SW480 (cell line): ENCODE results near the gene YTHDF1.
A peak's percentile ranks its signal among the peaks of the same experiment; 100 is the strongest.
"Not testable (repeated sequence)": the region's sequence is repeated elsewhere in the genome, so short reads cannot be mapped to it uniquely, and the experiment has no call there.

Experiments
- DNase-seq: peaks from one replicate; pipeline ENCODE4 v3.0.0-alpha.2; 2016; ENCODE audit warnings: low spot score

The YTHDF1 gene

DNA sequence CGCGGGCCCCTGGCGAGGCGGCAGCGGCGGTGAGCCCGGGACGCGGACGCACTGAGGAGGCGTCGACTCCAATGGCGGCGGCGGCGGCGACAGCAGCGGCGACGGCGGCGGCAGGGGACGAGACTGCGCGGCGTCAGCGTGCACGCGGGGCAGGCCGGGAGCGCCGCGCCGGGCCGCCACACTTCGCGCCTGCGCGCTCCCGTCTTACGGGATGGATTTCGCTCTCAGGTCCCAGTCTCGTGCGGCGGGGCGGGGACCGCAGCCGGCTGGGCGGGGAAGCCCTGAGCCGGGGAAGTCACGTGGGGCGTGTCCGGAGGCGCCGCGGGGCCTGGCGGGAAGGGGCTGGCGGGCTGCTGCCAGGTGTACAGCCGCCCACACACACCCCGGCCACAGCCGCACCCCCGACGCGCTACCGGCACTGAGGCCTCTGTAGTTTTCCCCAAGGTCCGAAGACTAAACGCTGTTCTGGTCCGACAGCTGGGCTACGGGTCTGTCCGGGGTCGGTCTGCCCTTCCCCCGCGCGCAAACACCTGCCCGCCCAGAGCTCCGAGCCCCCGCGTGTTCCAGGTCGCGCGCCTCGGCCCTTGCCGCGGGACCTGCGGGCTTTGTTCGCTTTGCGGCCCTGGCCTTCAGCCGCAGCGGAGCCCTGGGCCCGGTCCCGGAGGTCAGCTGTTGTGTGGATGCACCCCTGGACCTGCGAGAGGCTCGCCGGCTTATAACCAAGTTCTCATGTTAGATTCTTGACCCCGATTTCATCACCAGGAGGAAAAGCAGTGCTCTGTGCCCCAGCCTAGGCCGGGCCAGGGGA is at the start of gene YTHDF1:
TSS of gene YTHDF1 (minus strand) at position 91 of the 808 bp plus-strand sequence. CDS start 239 bp downstream, outside the sequence.
- peak; percentile 99 for DNase-seq

DNA sequence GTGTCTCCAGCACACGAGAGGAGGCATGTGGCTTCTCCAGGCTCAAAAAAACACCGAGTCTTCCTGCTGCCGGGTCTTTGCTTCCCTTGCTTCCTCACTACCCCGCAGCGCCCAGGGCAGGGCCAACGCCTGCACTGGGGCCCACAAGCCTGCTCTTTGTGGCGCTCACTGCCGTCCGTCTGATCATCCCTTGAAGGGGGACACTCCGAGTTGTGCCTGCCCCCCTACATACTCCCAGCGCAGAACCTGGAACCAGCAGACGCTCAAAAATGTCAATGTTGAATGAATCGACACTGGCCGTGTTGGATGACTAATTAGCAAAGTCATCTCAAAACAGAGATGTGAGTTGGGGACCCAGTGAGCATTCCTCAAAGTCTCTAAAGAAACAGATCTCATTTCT is 48.6 kb upstream of the YTHDF1 start:
- no peak for DNase-seq

DNA sequence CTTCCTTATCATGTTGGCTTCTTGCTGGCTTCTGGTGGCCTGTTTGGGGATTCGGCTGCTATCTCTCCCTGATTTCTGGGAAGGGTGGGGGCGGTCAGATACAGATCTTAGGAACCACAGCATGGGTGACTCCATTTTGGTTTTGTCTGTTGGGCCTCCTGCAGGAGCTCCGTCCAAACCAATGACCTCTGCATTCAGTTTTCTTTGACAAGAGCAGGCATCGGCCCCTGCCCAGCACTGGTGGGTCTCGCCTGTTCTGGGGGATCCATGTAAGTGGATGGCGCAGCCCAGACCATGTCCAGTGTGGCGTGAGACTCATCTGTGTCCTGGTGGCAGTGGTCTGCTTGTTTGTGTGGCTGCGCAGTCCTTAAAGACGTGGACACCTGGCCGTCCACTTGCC is 48.1 kb upstream of the YTHDF1 start:
- DNase-seq, result no peak

DNA sequence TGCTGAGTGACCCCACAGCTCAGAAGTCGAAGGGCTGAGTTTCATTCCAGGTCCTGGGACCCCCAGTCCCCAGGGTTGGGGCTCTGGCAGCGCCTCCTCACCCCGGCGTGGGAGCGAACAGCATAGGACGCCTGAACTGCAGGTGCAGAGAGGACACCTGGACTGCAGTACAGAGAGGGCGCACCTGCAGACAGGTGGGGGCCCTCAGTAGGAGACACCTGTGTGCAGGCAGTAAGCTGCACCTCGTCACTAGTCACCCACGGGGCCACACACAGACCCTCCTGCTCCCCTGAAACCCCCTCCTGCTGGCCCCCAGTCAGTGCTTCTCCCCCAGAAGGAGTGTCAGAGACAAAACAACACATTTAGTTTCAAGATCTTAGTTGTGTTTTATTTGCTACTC is 46.9 kb upstream of the YTHDF1 start:
- DNase-seq, result no peak

DNA sequence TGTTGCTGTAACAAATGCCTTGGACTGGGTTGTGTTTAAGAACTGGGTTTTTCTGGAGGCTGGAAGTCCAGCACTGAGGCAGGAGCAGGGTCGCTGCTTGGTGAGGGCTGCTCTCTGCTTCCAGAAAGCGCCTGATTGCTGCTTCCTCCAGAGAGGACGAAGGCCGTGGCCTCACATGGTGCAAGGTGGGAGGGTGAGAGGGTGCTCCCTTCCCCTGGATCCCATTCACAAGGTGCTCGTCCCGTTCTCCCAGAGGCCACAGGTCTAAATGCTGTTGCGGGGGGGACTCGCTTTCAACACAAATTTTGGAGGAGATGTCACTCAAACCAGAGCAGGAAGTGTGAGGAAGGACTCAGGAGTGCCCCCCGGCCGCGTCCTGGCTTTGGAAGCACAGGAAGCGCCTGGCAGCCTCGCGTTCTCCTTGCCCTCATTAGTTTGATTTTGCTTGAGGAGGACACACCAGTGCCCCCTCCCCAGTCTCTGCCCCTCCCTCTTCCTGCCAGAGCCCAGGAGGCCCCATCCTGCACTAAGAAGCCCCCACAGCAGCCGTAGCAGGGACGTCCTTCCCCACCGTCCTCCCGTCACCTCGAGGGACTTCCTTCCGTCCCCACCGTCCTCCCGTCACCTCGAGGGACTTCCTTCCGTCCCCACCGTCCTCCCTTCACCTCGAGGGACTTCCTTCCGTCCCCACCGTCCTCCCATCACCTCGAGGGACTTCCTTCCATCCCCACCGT is 46.0 kb upstream of the YTHDF1 start:
- no peak for DNase-seq

DNA sequence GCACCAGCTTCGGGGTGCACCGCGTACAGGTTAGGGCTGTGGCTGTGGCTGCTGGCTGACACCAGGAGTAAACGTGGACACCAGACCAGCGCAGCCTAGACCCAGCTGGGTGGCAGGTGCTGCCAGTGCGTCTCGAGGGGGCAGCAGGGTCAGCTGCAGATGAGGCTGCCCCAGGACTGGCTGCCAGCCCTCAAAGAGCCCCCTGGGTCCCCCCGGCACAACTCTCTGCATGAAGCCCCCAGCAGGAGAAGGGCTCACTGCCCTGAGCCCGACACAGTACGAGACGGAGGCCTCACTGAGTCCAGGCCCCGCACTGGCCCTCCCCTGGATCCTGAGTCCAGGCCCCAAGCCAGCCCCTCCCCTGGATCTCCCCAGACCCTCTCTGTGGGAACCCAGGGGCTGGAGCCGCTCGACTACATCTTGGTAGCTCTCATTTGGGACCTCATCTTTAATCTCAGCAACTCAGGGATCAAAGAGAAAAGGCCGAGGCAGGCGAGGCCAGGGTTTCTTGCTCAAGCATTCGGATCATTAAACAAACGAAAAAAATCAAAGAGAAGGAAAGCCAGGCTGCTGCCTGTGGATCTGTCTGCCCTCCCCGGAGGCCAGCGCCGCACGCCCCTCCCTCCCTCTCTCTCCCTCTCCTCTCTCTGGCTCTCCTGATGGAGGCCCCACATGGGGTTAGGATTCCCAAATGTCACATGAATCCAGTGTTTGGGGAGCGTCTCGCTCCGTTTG is 45.3 kb upstream of the YTHDF1 start:
- no peak for DNase-seq

DNA sequence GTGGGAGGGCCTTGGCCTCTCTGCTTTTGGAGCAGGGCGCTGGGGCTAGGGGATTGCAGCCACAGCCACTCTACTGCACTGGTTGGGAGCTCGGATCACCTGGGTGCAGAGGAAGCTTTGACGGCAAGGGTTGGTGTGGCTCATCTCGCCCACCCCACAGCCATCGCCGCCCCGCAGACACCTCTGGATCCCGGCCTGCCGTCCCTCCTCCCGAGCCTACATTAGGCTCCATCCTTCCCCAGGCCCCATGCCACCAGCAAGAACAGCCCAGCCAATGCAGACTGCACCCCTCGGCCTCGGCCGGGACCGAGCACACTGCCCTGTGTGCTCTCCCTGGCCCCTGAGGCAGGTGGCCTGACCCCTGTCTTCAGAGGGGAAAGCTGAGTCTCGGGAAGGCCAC is 44.6 kb upstream of the YTHDF1 start:
- no peak for DNase-seq

DNA sequence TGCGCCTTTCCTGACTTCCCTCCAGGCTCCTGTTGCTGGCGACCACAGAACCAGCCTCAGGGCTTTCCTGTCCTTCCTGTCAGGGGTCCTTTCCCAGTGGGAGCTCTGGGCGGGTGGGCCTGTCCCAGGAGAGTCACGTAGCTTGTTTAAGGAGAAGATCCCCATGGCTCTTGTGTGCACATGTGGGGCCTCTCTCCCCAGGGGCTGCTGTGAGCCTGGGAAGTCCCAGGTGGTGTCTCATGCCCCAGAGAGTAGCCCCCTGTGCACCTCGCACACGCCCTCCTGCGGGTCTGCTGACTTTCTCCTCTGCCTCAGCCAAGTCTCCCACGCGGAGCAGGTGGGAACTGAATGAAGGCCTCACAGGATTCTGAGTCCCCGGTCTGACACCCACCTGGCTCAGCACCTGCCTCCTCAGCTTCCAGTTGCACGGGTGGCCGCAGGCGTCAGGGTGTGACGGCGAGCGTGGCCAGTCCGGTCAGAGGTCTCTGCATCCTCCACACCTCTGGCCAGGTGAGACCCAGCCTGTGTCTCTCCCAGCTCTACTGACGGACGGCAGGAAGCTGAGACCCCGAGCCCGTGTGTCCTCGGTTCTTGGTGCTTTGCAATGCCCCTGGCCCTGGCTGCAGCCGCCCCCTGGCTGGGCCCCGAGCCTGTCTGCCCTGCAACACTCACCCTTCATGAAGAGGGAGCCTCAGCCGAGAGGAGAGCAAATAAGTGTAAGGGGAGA is 44.0 kb upstream of the YTHDF1 start:
- DNase-seq, result no peak

DNA sequence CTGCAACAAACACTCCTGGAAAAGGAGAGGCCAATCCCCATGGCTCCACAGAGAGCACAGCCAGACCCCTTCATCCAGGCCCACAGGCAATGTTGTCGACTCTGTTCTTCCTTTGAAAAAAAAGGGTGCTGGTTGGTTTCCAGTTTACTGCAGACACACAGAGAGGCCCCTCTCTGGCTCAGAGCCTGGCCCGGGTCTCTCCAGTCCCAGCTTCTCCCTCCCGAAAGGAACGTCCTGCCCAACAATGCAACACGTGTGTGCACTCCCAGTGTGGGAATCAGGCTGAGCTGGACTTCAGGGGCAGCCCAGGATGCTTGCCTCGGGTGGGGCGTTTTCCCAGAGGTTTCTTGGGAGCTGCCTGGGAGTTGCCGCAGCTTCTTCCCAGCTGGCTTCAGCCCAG is 42.9 kb upstream of the YTHDF1 start:
- no peak for DNase-seq

DNA sequence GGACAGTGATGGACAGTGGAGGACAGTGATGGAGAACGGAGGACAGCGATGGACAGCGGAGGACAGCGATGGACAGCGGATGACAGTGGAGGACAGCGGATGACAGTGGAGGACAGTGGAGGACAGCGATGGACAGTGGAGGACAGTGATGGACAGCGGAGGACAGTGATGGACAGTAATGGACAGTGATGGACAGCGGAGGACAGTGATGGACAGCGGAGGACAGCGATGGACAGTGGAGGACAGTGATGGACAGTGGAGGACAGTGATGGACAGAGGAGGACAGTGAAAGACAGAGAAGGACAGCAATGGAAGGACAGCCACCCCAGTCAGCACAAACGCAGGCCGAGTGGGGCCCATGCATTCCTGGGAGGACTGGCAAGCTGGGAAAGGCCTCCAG is 41.7 kb upstream of the YTHDF1 start:
- no peak for DNase-seq

DNA sequence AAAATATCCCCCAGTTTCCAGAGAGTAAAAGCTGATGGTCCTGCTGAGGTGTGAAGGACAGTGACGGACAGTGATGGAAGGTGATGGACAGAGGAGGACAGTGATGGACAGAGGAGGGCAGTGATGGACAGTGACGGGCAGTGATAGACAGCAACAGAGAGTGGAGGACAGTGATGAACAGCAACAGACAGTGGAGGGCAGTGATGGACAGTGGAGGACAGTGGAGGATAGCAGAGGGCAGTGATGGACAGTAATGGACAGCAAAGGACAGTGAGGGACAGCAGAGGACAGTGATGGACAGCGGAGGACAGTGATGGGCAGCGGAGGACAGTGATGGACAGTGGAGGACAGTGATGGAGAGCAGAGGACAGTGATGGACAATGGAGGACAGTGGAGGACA is 41.0 kb upstream of the YTHDF1 start:
- DNase-seq, result no peak

DNA sequence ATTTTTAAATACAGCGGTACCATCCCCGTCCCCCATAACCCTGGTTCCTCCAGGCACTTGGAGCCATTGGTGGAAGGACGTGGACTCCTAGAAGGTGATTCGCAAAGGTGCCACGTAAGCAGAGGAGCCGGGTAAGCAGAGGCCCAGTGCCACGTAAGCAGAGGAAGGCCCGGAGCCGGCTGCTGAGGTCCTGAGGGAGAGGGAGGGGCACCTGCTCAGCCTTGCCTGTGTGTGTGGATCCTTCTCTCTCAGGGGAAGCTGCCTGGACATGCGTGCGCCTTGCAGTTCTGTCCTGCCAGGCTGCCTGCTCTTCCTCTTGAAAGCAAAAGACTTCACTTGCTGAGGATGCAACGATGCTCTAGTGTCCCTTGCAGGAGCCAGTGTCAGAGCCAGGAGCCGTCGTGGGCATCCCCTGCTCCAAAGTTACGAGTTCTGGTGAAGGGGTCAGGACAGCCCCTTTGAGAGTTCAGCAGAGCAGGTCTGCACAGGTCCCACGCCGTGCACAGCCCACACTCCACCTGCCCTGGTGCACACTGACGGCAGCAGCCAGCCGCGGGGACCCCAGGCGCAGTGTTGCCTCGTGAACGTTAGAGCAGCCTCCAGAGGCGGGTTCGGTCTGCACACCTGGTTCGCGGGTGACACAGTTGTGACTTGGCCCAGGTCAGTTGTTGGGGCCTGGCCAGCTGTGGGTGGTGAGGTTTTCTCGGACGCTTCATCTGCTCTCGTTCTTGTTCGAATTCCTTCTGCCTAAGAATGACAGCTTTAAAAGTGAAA is 40.2 kb upstream of the YTHDF1 start:
- DNase-seq, result no peak

DNA sequence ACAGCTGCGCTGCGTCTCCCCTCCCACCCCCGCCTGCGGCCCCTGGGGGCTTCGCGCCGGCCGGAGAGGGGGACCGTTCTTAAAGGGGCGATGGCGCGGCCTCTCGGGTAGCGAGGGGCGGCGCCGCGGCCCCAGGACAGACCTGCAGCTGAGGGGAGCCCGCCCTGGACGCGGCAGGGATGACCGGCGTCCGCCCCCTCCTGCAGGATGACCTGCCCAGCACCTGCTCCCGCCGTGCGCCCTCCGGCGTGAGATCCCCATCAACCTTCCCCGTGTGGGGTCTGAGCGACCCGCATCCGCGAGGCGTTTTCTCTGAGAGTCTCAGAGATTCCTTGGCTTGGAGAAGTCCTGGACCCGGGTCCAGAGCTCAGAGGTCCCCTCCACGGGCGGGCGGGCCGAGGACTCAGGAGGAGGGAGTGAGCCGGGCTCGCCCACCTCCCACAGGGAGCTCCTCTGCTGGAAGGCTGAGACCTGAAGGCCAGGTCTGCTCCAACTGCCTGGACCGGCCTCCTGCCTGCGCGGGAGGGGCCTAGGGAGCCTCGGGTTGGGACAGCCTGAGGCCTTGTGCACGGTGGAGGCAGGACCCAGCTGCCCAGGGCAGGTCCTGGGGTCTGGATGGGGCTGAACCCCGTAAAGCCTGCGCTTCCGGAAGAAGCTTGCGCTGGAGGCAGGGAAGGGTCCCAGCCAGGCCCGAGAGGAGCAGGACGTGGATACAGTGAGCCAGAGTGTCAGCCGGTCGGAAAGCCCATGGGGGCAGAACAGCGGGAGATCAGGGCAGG is 38.9 kb upstream of the YTHDF1 start:
- DNase-seq, result no peak

DNA sequence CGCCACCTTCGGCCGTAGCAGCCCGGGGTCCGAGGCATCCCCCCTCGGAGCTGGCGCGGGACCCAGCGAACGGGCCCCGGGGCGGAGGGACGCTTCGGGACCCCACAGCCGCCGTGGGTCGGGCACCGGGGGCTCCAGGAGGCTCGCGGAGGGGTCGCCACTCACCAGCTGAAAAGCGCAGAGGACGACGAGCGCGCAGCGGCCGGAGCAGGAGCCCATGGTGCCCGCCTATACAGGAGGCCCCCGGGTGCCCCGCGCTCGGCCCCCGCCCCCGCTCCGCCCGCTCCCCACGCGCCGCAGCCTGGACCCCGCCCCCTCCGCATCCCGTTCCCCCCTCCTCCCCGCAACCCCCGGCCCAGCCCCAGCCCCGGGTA is 38.3 kb upstream of the YTHDF1 start, which contains the start of gene NKAIN4:
TSS of gene NKAIN4 (minus strand) at position 232 of the 374 bp plus-strand sequence. CDS start at position 219, 13 bp downstream.
- DNase-seq, result no peak

DNA sequence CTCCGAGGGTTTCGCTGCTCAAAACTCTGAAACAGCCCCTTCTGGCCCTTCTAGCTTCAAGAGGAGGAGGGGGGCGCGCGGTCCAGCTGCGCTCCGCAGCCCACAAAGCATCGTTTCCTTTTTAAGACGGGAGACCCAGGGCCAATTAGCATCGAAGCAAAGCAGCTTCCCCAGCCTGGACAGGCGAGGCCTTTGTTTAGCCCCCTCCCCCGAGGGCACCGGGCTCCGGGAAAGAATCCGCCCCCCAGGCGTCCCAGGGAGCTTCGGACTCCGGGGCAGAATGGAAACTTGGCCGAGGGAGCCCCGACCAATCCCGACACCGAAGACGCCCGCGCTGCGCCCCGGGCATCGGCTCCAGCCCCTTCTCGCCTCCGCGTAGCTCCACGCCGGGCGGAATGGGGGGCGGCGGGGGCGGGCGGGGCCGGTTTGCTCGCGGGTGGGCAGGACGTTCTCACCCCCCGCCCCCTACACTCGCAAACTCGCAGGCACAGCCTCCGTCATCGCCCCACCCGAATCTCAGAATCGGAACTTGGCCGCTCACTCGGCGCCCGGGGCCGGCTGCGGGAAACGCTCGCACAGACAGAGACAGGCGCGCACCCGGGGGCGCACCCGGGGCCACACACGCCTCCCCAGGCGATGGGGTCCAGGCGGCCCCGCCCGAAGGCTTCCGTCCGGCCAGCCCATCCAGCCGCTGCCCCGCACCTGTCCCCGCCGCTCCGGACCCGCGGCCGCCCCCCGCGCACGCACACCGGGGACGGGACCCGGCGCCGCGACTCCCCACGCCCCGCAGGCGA is 37.7 kb upstream of the YTHDF1 start:
- no peak for DNase-seq

DNA sequence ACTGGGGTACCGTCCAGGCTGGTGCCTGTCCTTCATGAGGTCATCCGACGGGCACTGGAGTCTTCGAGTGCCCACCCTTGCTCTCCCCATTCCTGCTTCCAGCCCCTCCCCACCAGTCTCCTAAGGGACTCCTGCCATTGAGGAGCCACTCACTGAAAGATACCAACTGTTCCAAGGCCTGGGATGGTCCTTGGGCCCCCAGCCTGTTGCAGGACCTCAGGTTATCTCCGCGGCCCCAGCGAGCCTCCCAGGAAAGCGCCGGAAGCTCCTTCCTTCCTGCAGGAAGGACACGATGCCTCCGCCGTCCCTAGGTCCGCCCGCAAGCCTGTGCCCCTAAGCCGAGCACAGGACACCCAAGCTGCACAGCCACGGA is 37.1 kb upstream of the YTHDF1 start:
- DNase-seq, result no peak

DNA sequence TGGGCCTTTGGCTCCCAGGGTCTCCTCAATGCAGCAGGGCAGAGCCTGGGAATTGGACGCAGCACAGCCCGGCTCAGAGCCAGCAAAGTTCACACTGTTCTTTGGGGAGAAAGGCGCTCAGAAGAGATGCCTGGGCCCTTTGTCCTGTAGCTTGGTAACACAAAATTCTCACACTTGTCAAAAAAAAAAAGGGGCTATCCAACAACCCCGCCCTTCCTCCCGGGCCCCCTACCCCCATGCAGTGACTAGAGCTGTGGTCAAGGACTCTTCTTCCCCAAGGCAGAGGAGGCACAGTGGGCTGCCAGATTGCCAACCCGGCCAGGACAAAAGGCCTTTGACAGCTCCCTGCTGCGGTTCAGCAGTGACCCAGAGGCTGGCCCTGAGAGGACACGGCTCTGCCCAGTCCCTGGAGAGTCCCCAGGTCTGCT is 36.4 kb upstream of the YTHDF1 start:
- no peak for DNase-seq

DNA sequence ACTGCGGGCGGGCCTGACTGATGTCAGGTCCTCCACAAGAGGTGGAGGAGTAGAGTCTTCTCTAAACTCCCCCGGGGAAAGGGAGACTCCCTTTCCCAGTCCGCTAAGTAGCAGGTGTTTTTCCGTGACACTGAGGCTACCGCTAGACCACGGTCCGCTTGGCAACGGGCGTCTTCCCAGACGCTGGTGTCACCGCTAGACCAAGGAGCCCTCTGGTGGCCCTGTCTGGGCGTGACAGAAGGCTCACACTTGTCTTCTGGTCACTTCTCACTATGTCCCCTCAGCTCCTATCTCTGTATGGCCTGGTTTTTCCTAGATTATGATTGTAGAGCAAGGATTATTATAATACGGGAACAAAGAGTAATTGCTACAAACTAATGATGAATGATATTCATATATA is 35.4 kb upstream of the YTHDF1 start:
- not testable (repeated sequence) for DNase-seq

DNA sequence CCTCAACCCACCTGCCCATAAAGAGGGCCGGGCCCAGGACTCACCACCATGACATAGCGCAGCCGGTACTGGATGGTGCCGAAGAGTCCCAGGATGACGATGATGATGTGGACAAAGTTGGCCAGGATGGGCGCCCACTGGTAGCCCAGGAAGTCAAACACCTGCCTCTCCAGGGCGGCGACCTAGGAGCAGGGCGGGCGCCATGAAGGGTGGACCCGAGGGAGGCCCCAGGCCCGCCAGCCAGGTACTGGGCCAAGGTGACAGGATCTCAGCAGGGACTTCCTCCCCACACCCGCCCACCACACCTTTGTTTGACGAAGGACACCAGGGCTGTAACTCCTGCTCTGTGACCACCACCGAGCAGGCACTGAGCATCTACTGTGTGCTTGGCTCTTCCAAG is 34.0 kb upstream of the YTHDF1 start:
- no peak for DNase-seq
